ENCODE measurements around the gene ING5.

Gene ING5

GRCh38 chr2:241672243-241673188 lies 29.3 kb upstream of the ING5 start:
- DNase-seq = no peak

DNA sequence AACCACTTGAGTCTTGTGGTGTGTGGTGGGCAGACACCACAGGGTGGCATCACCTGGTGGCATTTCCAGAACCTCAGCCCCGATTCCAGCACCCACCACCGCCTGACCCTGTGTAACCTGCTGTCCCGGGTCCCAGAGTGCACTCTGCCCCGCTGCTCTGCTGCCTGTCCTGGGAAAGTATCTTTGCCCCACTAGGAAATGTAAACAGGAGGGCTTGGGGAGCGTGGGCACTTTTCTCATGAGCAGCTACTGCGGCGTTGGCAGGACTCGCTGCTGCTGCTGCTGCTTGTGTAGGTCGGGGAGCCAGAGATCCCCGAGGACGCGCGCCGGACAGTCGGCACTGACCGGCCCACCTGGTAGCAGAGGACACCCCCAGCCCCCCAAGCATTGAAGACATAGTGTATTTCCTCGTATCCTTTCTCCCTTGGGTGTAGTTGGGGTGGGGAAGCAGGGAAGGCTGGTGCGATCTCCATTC lies 28.6 kb upstream of the ING5 start:
- DNase-seq = no peak

DNA sequence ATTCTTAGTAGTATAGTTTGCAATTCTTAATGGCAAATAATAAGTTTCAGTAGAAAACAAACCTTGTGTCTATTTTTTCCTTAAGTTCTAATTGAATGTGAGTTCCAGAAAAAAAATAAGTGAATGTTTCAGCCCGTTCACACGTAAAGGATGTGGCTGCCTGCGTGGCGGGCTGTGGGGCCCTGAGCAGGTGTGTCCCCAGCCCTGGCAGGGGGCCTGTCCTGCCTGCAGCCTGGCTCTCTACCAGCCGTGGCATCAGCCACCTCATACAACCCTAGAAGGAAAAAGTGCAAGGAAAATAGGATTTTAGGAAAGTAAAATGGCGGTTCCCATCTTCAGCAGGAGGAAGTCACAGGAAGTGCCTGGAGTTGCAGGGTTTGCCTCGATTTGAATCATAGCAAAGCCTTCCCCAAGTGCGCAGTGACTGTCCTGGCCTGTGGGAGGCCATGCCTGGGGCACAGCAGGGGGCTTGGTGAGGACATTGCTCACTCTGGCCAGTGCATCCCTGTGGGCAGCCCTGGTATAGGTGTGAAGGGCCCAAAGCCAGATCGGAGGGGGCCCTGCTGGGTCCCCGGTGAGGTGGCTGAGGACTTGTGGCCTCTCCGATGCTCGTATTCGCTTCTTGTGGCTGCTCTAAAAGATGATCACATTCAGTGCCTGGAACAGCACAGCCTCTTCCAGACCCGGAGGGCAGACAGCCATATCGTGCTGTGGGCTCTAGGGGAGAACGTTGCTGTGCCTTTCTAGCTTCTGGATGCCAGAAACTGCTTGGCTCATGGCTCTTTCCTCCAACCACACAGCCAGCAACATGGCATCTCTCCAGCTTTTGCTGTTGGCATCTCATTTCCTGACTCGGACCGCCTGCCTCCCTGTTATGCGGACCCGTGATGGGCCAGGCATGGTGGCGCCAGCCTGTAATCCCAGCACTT lies 27.8 kb upstream of the ING5 start:
- DNase-seq = no peak

DNA sequence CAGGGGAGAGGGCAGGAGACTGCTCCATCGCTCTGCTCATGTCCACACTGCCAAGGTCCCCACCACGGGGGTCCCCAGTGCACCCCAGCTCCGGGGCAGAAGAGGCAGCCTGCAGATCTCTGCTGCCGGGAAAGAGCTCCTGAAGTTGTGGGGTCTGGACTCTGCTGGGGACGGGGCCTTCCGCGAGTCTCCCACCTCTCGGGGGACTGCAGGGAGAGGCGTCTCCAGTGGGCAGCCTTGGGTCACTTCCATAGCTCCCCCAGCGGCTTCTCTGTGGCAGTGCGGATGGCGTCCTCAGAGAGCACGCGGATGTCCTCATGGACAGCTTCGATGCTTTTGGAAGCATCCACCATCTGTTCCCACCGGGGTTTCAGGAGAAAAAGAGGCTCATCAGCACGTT lies 26.0 kb upstream of the ING5 start:
- no peak for DNase-seq

DNA sequence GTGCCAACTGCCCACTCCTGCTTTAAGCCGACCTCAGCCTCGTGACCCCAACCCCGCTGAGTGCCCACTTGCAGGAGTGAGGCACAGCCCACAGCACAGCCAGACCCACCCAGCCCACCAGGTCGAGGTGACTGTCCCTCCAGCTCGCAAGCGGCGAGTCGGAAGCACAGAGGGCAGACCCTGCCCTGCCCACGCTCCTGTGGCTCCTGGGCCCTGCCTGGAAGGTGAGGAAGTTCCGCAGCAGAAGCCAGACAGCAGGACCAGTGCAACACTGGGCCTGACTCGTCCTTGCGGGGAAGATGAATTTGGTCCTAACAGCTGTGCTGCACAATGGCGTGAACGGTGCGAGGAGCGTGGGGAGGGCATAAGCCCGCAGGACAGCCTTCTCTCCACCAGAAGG lies 25.2 kb upstream of the ING5 start:
- no peak for DNase-seq

- DNase-seq = no peak
Measured at GRCh38 chr2:241677392-241677791, 24.4 kb upstream of the ING5 start.

GRCh38 chr2:241678307-241678706 lies 23.5 kb upstream of the ING5 start:
- DNase-seq = no peak

- DNase-seq = no peak
Measured at GRCh38 chr2:241678784-241679540, 22.9 kb upstream of the ING5 start.

DNA sequence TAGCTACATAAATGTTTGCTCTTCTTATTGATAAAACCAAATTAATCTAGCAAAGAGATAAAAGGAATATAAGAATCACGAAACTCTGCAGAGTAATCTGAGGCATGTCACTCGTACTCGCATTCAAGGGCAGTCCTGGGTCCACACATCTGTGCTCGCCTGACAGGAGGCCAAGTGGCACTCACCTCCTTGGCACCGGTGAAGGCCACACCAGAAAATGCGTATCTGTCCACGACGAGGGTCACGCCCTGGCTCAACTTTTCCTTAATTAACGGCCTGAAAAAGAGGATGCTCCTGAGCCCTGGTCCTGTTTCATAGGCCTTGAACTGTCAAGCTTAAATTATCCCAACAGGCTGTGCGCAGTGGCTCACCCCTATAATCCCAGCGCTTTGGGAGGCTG lies 21.8 kb upstream of the ING5 start:
- no peak for DNase-seq

DNA sequence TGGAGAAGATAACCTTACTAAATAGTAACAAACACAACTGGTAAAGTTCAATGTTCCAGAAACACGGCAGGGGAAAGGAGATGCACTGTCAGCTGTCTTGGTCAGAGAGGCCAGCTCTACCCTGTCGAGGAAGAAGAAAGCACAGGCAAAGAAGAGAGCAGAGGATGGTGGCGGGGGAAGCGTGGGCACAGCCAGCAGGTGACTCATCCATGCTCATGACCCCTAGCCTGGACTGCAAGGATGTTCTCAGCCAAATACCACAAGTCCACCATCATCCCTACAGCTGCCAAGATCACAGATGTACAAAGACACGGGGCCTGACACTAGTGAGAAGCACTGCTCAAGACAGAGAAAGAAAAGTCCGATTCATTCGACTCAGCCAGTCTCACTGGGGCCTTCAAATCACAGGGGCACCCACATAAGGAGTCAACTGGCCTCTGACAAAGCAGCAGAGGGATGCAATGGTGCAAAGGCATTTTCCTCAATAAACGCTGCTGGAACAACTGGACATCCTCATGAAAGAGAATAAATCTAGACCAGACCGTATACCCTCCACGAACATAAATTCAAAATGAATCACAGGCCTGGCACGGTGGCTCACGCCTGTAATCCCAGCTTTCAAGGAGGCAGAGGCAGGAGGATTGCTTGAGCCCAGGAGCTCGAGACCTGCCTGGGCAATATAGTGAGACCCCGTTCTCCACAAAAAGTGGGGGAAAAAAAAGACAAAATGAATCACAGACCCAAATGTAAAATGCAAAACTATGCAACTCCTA lies 20.8 kb upstream of the ING5 start:
- DNase-seq = no peak

DNA sequence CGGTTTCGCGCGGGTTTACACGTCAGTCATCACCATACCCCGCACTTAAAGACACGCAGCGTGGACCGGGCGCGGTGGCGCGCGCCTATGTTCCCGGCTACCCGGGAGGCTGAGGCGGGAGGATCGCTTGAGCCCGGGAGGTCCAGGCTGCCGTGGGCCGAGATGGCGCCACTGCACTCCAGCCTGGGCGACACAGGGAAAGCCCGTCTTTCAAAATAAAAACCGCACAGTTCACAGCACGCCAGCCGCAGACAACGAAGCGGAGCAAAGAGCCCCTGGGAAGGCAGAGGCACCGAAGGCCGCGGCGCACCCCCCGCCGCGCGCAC lies 15.6 kb upstream of the ING5 start:
- DNase-seq = no peak

- peak; percentile 97 for DNase-seq
Measured at GRCh38 chr2:241686650-241687425, 15.0 kb upstream of the ING5 start, which contains the start of gene DTYMK. Gene DTYMK, minus strand, starts transcription at chr2:241686815. Its CDS starts 32 bp downstream, at chr2:241686783.

DNA sequence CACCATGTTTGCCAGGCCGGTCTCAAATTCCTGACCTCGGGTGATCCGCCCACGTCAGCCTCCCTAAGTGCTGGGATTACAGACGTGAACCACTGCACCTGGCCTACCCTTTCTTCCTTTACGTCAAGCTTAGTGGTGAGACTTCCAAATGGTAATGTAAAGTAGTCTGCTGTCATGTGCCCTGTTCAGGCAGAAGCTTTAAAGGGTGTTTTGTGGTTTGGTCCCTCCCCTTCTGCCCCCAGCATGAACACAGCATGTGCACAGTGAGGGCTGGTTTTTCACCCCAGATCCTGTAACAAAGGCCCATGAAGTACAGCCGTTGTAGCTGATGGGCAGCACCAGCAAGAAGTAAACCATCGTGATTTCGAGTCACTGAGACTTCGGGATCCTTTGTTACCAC lies 12.5 kb upstream of the ING5 start:
- no peak for DNase-seq

DNA sequence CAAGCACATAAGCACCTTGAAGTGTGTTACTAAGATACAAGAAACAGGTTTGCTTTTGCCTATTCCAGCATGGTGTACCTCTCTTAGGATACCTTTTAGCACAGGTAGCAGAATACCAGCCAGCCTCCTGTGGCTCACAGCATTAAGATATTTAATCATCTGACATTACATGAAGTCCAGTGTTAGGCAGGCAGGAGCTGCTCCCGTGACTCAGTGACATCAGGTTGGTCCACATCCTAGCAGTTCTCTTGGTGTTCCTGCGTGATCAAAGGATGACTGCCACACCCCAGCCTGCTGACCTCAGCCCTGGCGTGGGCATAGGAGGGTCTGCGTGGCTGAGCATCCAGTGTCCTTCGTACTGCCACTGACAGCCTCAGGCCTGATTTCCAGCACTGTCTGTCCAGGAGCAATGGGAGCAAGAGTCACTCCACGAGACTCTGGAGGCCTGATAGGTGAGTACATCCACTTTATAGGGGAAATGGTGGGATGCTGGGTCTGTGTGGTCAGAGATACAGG lies 11.6 kb upstream of the ING5 start:
- no peak for DNase-seq

DNA sequence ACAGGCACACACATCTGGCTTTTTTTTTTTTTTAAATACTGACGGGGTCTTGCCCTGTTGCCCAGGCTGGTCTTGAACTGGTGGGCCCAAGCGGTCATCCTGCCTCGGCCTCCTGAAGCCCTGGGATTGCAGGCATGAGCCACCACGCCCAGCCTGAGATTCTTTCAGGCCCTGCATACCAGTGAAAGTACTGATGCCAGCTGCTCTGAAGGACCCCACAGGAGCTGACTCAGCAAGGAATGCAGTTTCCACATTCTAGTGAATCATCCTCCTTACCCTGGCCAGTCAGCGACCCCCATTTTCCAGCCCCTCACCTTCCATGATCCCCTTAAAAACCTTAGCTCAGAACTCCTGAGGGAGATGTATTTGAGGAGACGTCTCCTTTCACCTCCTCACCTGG lies 9.4 kb upstream of the ING5 start:
- no peak for DNase-seq

GRCh38 chr2:241695651-241696050 lies 6.2 kb upstream of the ING5 start:
- no peak for DNase-seq

DNA sequence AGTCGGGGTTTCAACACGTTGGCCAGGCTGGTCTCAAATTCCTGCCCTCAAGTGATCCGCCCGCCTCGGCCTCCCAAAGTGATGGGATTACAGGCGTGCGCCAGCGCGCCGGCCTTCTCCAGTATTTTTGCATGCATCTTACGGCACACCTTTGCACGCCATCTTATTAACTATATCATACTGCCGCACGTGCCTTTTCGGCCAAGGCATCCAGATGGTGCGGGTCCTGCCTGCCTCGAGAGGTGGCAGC lies 765 bp upstream of the ING5 start:
- no peak for DNase-seq

DNA sequence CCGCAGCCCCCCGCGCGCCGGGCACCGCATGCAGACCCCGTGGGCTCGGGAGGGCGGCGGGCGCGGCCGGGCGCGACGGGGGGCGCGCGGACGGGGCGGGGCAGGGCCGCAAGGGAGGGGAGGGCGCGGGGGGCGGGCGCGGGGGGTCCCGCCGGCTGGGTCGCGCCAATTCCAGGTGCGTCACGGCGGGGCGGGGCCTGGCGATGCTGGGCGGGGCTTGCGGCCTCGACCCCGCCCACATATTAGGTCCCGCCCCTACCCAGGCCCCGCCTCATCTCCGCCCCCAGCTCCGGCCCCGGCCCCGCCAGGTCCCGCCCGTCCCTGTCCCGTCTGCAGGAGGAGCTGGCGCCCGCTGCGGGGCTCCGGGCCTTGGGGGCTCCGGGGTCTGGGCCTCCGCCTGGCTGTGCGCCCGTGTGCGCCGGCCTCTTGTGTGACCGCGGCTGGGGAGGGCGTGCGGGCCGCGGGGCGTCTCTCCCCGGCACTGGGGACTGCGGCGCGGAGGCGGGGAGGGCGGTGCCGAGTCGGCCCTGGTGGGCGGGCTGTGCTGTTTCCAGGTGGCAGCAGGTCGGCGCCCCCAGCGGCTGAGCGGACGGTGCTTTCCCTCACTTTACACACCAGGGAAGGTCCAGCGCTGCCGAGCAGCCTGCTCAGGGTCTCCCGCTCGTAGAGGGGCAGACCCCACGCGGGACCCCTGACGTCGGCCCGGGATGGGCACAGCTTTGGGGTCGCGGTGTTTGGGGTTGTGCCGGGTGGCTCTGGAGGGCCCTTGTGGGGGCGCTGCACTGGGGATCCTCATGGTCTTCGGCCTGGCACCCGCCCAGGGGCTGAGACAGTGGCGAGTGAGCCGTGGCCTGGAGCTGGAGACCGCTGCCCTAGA lies 554 bp downstream of the ING5 start:
- DNase-seq = peak; percentile 83

GRCh38 chr2:241703032-241703604 lies 1.3 kb downstream of the ING5 start:
- DNase-seq = no peak

DNA sequence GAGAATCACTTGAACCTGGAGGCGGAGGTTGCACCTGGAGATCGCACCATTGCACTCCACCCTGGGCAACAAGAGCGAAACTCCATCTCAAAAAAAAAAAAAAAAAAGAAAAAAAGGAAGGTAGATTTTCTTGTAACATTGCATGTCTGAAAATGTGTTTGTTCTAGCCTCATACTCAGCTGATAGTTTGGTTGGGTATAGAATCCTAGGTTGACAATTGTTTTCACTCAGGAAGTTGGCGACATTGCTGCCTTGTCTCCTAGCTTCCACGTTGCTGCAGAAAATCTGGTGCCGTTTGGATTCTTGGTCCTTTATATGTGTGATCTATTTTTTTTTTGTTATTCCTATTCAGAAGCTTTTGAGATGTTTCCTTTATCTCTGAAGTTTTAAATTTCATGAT lies 4.7 kb downstream of the ING5 start:
- DNase-seq = no peak
